Measurements from ENCODE around the gene DCANP1. TPM values are rescaled to one million over a fixed set of nuclear protein-coding genes. Genes with fewer than 3 reads are reported as not detected.
"Not testable (repeated sequence)": the region's sequence is repeated elsewhere in the genome, so short reads cannot be mapped to it uniquely, and the experiment has no call there.

The DCANP1 gene
- total RNA-seq: not detected

DNA sequence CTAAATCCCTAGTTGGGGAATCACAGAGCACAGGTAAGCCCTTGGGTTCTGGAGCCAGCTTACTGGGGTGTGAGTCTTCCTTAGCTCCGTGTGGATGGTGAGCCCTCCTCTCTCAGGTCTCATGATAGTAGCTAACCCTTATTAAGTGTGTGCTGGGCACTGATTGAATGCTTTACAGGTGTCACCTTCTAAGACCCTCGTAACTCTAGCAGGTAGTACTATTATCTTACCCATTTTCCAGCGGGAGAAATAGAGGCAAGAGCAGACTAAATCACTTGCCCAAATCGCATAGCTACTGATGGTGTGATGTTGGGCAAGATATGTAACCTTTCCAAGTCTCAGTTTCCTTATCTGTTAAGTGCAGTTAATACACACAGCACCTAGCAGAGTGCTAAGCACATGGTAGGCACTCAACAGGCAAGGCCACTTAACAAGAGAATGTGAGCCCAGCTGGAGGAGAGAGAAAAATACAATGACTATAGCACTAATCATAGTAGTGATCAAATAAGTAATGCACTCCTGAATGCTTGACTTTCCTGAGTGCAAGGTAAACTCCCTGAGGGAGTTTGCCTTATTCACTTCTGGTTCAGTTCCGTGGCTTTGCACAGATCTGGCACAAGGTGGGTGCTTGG, at the start of gene DCANP1:
Gene DCANP1 (minus strand): TSS at position 51 of the 632 bp plus-strand sequence. CDS start 240 bp downstream, outside the sequence.
- no peak within 1 kb of the TSS for H3K27ac ChIP-seq
- no peak for DNase-seq
- H3K9me3 ChIP-seq: no peaks in the 10 kb centered on the region
- in situ Hi-C loops (cut with MboI; ENCODE audit: low sequenced_read_pairs in 4 of 4) (no loop called here), intact Hi-C loops (cut with DNase I; ENCODE audit: low total_unique reads) (no loop called here)
- H3K36me3 ChIP-seq: no peaks in the 10 kb centered on the region
- H3K4me1 ChIP-seq: no peaks in the 10 kb centered on the region
- H3K27me3 ChIP-seq: no peaks in the 10 kb centered on the region
- TF ChIP-seq, protein P1, sequence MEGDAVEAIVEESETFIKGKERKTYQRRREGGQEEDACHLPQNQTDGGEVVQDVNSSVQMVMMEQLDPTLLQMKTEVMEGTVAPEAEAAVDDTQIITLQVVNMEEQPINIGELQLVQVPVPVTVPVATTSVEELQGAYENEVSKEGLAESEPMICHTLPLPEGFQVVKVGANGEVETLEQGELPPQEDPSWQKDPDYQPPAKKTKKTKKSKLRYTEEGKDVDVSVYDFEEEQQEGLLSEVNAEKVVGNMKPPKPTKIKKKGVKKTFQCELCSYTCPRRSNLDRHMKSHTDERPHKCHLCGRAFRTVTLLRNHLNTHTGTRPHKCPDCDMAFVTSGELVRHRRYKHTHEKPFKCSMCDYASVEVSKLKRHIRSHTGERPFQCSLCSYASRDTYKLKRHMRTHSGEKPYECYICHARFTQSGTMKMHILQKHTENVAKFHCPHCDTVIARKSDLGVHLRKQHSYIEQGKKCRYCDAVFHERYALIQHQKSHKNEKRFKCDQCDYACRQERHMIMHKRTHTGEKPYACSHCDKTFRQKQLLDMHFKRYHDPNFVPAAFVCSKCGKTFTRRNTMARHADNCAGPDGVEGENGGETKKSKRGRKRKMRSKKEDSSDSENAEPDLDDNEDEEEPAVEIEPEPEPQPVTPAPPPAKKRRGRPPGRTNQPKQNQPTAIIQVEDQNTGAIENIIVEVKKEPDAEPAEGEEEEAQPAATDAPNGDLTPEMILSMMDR (IDR thresholded peaks at IDR 0.05 in 4 of 5, conservative IDR thresholded peaks at IDR 0.05 in 1 of 5): no peak
- TF ChIP-seq POLR2A (IDR thresholded peaks at IDR 0.05): no peak
- ATAC-seq: no peak
- no peak within 1 kb of the TSS for H3K4me3 ChIP-seq

- DNase-seq; ATAC-seq; in situ Hi-C loops (cut with MboI; ENCODE audit: low sequenced_read_pairs in 4 of 4); intact Hi-C loops (cut with DNase I; ENCODE audit: low total_unique reads); H3K27ac ChIP-seq; H3K4me1 ChIP-seq; H3K36me3 ChIP-seq; H3K4me3 ChIP-seq; H3K9me3 ChIP-seq: not testable (repeated sequence)
- peaks cover 16 to 24% (median 18%) of the 10 kb centered on the region in 3 donors for H3K27me3 ChIP-seq
Measured at GRCh38 chr5:135495531-135495930, 48.4 kb upstream of the DCANP1 start.

DNA sequence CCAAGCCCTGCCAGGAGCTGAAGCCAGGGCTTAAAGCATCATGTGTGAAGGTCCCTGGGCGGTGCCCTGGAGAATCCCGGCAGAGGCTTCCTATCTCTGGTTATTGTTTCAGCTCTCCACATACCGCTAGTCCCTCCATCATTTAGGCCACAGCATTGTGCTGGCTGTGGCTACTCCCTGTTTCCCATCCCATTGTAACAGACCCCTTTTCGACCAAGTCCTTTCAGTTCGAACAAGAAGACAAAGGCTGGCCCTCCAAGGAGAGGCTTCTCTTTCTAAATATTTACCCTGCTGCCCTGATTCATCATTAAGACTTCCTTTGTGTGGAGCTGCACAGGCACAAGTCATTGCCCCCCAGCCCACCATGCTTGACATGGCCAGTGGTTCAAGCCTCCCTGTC, 47.0 kb upstream of the DCANP1 start:
- no peak for TF ChIP-seq POLR2A (IDR thresholded peaks at IDR 0.05)
- TF ChIP-seq, protein P1 (IDR thresholded peaks at IDR 0.05 in 4 of 5, conservative IDR thresholded peaks at IDR 0.05 in 1 of 5): no peak
- intact Hi-C loops (cut with DNase I; ENCODE audit: low total_unique reads): no loop called here
- Histone ChIP-seq H3K4me1 (peaks cover 9 to 12% of the 10 kb centered on the region in 2 donors), H3K9me3 (no peaks in the 10 kb centered on the region), H3K4me3 (no peak overlapping the region), H3K27me3 (peaks cover 29 to 38% (median 32%) of the 10 kb centered on the region in 3 donors), H3K36me3 (no peaks in the 10 kb centered on the region), H3K27ac (no peak overlapping the region)
- in situ Hi-C loops (cut with MboI; ENCODE audit: low sequenced_read_pairs in 4 of 4): no loop called here
- ATAC-seq (no peak), DNase-seq (no peak)

DNA sequence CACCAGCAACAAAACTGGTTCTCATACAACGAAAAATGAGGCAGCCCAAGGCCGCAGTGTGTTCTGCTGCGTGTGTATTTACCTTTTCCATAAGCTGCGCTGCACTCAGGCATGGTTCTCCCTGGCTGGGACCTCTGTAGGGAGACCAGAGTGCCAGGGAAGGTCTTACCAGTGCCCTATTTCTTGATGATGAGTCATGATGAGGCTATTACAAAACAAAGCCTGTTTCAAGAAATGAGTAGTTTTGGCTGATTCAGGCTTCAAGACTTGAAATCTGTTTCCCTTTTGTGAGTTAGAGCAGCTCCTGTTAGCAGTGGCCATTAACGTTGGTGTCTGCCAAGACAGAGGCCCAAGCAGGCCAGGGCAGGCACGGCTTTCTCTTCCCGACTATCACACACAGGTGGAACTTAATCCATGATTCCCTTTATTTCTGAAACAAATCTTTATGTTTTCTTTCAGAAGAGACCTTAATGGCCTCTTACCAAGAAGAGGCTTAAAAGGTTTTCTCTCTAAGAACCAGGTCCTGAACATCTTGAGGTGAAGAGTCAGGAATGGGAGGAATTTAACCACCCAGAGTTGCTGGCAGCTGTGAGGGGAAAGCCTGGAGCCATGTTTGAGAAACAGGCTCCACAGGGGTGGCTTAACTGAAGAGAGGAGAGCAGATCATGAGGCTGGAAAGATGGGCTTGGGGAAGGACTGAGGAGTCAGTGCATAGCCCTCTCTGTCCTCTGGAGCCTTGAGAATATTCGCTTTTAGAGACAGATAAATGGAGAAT, 46.4 kb upstream of the DCANP1 start:
- H3K36me3 ChIP-seq: no peaks in the 10 kb centered on the region
- in situ Hi-C loops (cut with MboI; ENCODE audit: low sequenced_read_pairs in 4 of 4) (no loop called here), intact Hi-C loops (cut with DNase I; ENCODE audit: low total_unique reads) (no loop called here)
- no peak for DNase-seq
- no peak overlapping the region for H3K27ac ChIP-seq
- no peak overlapping the region for H3K4me3 ChIP-seq
- H3K4me1 ChIP-seq: peaks cover 15 to 18% of the 10 kb centered on the region in 2 donors
- H3K27me3 ChIP-seq: peaks cover 35 to 44% (median 38%) of the 10 kb centered on the region in 3 donors
- ATAC-seq: peak; percentile 36 to 58
- no peaks in the 10 kb centered on the region for H3K9me3 ChIP-seq
- TF ChIP-seq POLR2A (IDR thresholded peaks at IDR 0.05): no peak
- TF ChIP-seq, protein P1 (IDR thresholded peaks at IDR 0.05 in 4 of 5, conservative IDR thresholded peaks at IDR 0.05 in 1 of 5): no peak

DNA sequence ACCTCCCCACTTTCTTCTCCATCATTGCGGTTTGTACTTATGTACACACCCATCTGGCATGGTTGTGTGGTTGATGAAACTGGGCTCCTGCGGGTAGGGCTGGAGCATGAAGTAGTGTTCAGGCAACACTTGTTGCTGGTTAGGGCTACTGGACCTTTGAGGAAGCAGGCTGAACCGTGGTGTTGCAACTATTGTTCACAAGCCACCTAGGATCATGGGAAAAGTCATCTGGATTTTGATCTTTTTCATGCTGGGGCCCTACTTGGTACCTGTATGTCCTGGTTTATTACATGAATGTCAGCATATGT, 45.1 kb upstream of the DCANP1 start:
- in situ Hi-C loops (cut with MboI; ENCODE audit: low sequenced_read_pairs in 4 of 4): no loop called here
- no peak for ATAC-seq
- intact Hi-C loops (cut with DNase I; ENCODE audit: low total_unique reads): no loop called here
- no peaks in the 10 kb centered on the region for H3K36me3 ChIP-seq
- H3K27me3 ChIP-seq: peaks cover 47 to 55% (median 51%) of the 10 kb centered on the region in 3 donors
- no peaks in the 10 kb centered on the region for H3K9me3 ChIP-seq
- DNase-seq: no peak
- peaks cover 16 to 20% of the 10 kb centered on the region in 2 donors for H3K4me1 ChIP-seq
- TF ChIP-seq, protein P1 (IDR thresholded peaks at IDR 0.05 in 4 of 5, conservative IDR thresholded peaks at IDR 0.05 in 1 of 5): no peak
- no peak for TF ChIP-seq POLR2A (IDR thresholded peaks at IDR 0.05)
- H3K27ac ChIP-seq: no peak overlapping the region
- H3K4me3 ChIP-seq: no peak overlapping the region
